OCI-LY3 (cell line): ENCODE measurements around the gene GPATCH4.

Source experiments
- H2AFZ ChIP-seq: fragments of 200-600, 300-600 bp; shearing (Covaris generic); 2 replicates; pipeline ENCODE4 v1.6.0; 2014; ENCODE audit warnings: antibody characterized with exemption, low read depth, low read length
- H3K27ac ChIP-seq: fragments of 200-600, 300-600 bp; sonication (generic); 2 replicates; pipeline ENCODE4 v1.5.1; 2014; ENCODE audit warnings: mild to moderate bottlenecking, low read length, moderate library complexity, mixed read lengths
- H3K27me3 ChIP-seq: fragments of 200-600, 300-600 bp; sonication (generic); 2 replicates; pipeline ENCODE4 v1.6.1; 2014; ENCODE audit warnings: low read depth, low read length, mixed read lengths
- H3K36me3 ChIP-seq: fragments of 200-600, 300-600 bp; sonication (generic); replicated peaks from 2 replicates; pipeline ENCODE3; 2014; ENCODE audit warnings: low read depth, low read length, mixed read lengths
- H3K4me1 ChIP-seq: fragments of 300-600, 200-600 bp; sonication (generic); 2 replicates; pipeline ENCODE4 v1.6.1; 2014; ENCODE audit warnings: low read length, mixed read lengths
- H3K4me2 ChIP-seq: fragments of 200-600, 300-600 bp; sonication (generic); 2 replicates; pipeline ENCODE4 v1.6.1; 2014; ENCODE audit warnings: low read length, mixed read lengths
- H3K4me3 ChIP-seq: fragments of 300-600, 200-600 bp; sonication (generic); 2 replicates; pipeline ENCODE4 v1.5.1; 2014; ENCODE audit warnings: antibody characterized with exemption, mild to moderate bottlenecking, low read length, moderate library complexity
- H3K79me2 ChIP-seq: fragments of 300-600, 200-600 bp; shearing (Covaris generic); 2 replicates; pipeline ENCODE4 v1.6.1; 2014; ENCODE audit warnings: mild to moderate bottlenecking, low read length, mixed read lengths
- H3K9ac ChIP-seq: fragments of 300-600, 200-600 bp; shearing (Covaris generic); 2 replicates; pipeline ENCODE4 v1.6.0; 2014; ENCODE audit warnings: mild to moderate bottlenecking, low read length, moderate library complexity
- H3K9me3 ChIP-seq: fragments of 200-600, 300-600 bp; shearing (Covaris generic); 2 replicates; pipeline ENCODE4 v1.6.1; 2014; ENCODE audit warnings: low read length, mixed read lengths; ENCODE audit not compliant: insufficient read depth
- H4K20me1 ChIP-seq: fragments of 200-600, 300-600 bp; sonication (generic); 2 replicates; pipeline ENCODE4 v1.6.1; 2016; ENCODE audit warnings: low read length, mixed read lengths; ENCODE audit not compliant: insufficient read depth
- EZH2phosphoT487 ChIP-seq: fragments of 200-600 bp; shearing (Covaris generic); IDR thresholded peaks from 2 replicates; pipeline ENCODE4 v1.6.1; 2018; ENCODE audit warnings: antibody characterized with exemption, mixed run types, low read depth
- TF ChIP-seq, protein P1 (sequence below): fragments of 200-600, 300-600 bp; sonication (generic); IDR thresholded peaks from 2 replicates; pipeline ENCODE4 v1.5.1; 2014; ENCODE audit warnings: antibody characterized with exemption, low read length, low read depth

Gene GPATCH4

DNA sequence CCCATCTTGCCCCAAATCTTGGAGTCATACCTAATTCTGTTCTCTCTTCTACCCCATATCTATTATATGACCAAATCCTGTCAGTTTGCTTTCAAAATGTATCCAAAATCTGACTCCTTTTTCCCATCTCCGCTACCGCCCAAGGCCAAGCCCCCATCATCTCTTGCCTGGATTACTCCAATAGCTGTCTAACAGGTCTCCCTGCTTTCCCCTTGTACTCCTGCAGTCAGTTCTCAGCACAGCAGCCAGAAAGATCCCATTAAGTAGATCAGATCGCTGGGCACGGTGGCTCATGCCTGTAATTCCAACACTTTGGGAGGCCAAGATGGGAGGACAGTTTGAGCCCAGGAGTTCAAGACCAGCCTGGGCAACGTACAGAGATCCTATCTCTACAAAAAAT, 48.8 kb downstream of the GPATCH4 start:
- H3K4me3 ChIP-seq = no peak overlapping the region
- TF ChIP-seq, protein P1, sequence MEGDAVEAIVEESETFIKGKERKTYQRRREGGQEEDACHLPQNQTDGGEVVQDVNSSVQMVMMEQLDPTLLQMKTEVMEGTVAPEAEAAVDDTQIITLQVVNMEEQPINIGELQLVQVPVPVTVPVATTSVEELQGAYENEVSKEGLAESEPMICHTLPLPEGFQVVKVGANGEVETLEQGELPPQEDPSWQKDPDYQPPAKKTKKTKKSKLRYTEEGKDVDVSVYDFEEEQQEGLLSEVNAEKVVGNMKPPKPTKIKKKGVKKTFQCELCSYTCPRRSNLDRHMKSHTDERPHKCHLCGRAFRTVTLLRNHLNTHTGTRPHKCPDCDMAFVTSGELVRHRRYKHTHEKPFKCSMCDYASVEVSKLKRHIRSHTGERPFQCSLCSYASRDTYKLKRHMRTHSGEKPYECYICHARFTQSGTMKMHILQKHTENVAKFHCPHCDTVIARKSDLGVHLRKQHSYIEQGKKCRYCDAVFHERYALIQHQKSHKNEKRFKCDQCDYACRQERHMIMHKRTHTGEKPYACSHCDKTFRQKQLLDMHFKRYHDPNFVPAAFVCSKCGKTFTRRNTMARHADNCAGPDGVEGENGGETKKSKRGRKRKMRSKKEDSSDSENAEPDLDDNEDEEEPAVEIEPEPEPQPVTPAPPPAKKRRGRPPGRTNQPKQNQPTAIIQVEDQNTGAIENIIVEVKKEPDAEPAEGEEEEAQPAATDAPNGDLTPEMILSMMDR = no peak
- no peak for TF ChIP-seq EZH2phosphoT487
- H3K27me3 ChIP-seq = no peaks in the 10 kb centered on the region
- no peaks in the 10 kb centered on the region for H3K36me3 ChIP-seq
- no peak overlapping the region for H3K9ac ChIP-seq
- H3K4me2 ChIP-seq = no peak overlapping the region
- 0 out of 2 replicates have a peak, but pooled peaks cover 3% of the 10 kb centered on the region for H3K4me1 ChIP-seq
- no peak overlapping the region for H3K27ac ChIP-seq
- H4K20me1 ChIP-seq = no peaks in the 10 kb centered on the region
- H2AFZ ChIP-seq = no peak overlapping the region
- H3K9me3 ChIP-seq = no peaks in the 10 kb centered on the region
- H3K79me2 ChIP-seq = no peaks in the 10 kb centered on the region

DNA sequence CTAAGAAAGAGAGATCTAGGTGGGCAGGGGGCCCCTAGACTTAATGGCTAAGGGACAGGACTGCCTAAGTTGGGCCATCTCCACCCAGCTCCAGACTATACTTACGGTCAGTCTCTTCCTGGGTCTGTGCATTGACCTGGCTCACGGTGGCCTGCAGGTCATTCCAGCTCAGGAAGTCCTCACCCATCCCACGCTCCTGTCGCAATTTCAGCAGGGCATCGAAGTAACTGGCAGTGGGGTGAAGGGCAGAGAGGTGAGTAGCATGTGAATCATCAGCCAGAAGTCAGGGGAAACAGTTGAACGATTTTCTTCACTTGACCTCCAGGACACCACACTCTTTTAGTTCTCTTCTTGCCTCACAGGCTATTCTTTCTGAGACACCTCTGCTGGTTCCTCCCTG, 49.4 kb downstream of the GPATCH4 start:
- H3K27me3 ChIP-seq = no peaks in the 10 kb centered on the region
- H3K4me2 ChIP-seq = no peak overlapping the region
- no peak for TF ChIP-seq EZH2phosphoT487
- TF ChIP-seq, protein P1 = no peak
- no peak overlapping the region for H2AFZ ChIP-seq
- no peak overlapping the region for H3K4me3 ChIP-seq
- H3K27ac ChIP-seq = no peak overlapping the region
- H3K36me3 ChIP-seq = no peaks in the 10 kb centered on the region
- H3K4me1 ChIP-seq = 0 out of 2 replicates have a peak, but pooled peaks cover 3% of the 10 kb centered on the region
- no peak overlapping the region for H3K9ac ChIP-seq
- H4K20me1 ChIP-seq = no peaks in the 10 kb centered on the region
- H3K9me3 ChIP-seq = no peaks in the 10 kb centered on the region
- H3K79me2 ChIP-seq = no peaks in the 10 kb centered on the region

DNA sequence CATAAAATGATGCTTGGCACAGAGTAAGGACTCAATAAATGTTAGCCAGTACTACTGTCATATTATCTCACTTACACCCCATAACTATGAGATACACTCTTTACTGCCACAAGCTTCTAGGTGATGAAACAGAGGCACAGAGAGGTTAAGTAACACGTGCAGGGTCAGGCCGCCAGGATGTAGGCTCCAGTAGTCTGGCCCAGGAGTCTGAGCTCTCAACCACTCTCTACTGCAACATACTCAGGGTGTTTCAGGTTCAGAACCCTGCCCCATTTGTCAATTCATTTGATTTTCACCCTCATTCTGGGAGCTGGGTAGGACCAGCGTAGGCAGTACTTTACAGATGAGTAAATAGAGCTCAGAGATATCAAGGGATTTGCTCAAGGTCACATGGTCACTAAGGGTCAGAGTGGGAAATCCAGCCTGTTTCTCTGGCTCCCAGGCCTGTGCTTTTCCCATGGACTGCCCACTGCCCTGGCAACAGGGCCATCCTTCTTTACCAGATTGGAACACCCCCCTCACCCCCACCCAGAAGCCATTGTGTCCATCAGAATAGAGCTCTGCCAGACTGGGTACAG, 50.1 kb downstream of the GPATCH4 start:
- H3K4me3 ChIP-seq = no peak overlapping the region

DNA sequence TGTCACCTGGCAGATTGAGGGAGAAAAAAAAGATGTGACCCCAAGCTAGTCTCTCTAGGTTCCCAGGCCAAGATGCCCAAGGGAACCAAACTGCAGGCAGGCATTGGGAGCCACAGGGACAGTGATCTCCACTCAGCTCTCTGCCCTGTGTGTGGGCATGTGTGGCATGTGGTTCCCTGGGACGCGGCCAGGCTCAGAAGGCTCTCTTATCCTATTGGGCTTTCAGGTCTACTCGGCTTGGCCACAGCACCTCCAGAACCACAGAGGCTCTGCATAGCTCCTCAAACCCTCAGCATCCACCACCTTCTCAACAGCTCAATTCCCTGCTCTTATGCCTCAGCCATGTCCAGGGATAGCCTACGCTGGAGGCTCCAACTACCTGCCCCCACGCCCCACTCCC, 50.9 kb downstream of the GPATCH4 start:
- Histone ChIP-seq H3K27ac (no peak overlapping the region), H3K27me3 (no peaks in the 10 kb centered on the region), H3K4me3 (no peak overlapping the region), H2AFZ (no peak overlapping the region), H3K4me2 (no peak overlapping the region), H3K4me1 (0 out of 2 replicates have a peak, but pooled peaks cover 3% of the 10 kb centered on the region), H3K79me2 (no peaks in the 10 kb centered on the region), H3K9me3 (no peaks in the 10 kb centered on the region), H3K9ac (no peak overlapping the region), H4K20me1 (no peaks in the 10 kb centered on the region), H3K36me3 (no peaks in the 10 kb centered on the region)
- TF ChIP-seq, protein P1 = no peak
- TF ChIP-seq EZH2phosphoT487 = no peak

More for the DNA sequence above, 50.1 kb downstream of the GPATCH4 start:
- H3K79me2 ChIP-seq = no peaks in the 10 kb centered on the region
- H3K27ac ChIP-seq = no peak overlapping the region
- no peaks in the 10 kb centered on the region for H4K20me1 ChIP-seq
- no peaks in the 10 kb centered on the region for H3K9me3 ChIP-seq
- H3K27me3 ChIP-seq = no peaks in the 10 kb centered on the region
- H2AFZ ChIP-seq = no peak overlapping the region
- 0 out of 2 replicates have a peak, but pooled peaks cover 3% of the 10 kb centered on the region for H3K4me1 ChIP-seq
- H3K36me3 ChIP-seq = no peaks in the 10 kb centered on the region
- no peak overlapping the region for H3K4me2 ChIP-seq
- TF ChIP-seq EZH2phosphoT487 = no peak
- TF ChIP-seq, protein P1 = no peak
- H3K9ac ChIP-seq = no peak overlapping the region
